Measurements from ENCODE around the gene ACACA. TPM values are rescaled to one million over a fixed set of nuclear protein-coding genes. Genes with fewer than 3 reads are reported as not detected.

The ACACA gene
- total and polyA plus RNA-seq, 2 donors from 2014 or later, result 13.8 to 34.9 TPM

- TF ChIP-seq CTCF (IDR thresholded peaks at IDR 0.05; ENCODE audit: borderline replicate concordance, extremely low read depth, insufficient read depth), result no peak
- Histone ChIP-seq H3K27ac (ENCODE audit: low read depth in 2 of 2, low read length in 2 of 2) (no peak overlapping the region), H3K4me1 (ENCODE audit: control insufficient read depth in 2 of 3, insufficient read depth in 2 of 3, low read depth in 1 of 3, low read length in 3 of 3) (no peaks in the 10 kb centered on the region), H3K4me3 (ENCODE audit: low read length in 3 of 3) (no peak overlapping the region), H3K36me3 (ENCODE audit: control insufficient read depth in 2 of 3, insufficient read depth in 3 of 3, low read length in 3 of 3) (no peaks in the 10 kb centered on the region), H3K27me3 (ENCODE audit: control insufficient read depth, insufficient read depth, low read length) (no peaks in the 10 kb centered on the region), H3K9me3 (ENCODE audit: control insufficient read depth in 2 of 3, insufficient read depth in 1 of 3, low read length in 3 of 3) (no peaks in the 10 kb centered on the region), H3K9ac (ENCODE audit: low read length in 3 of 3) (no peak overlapping the region)
- intact Hi-C loops (cut with DNase I), result no loop called here
- no peak for DNase-seq
- FAIRE-seq, result no peak
These were observed 91.0 kb downstream of the ACACA start for GRCh38 chr17:37315601-37316000.

GRCh38 chr17:37312137-37312923 is 94.3 kb downstream of the ACACA start:
- no peak overlapping the region for H3K27ac ChIP-seq (ENCODE audit: low read depth in 2 of 2, low read length in 2 of 2)
- H3K9me3 ChIP-seq (ENCODE audit: control insufficient read depth in 2 of 3, insufficient read depth in 1 of 3, low read length in 3 of 3), result no peaks in the 10 kb centered on the region
- no peaks in the 10 kb centered on the region for H3K27me3 ChIP-seq (ENCODE audit: control insufficient read depth, insufficient read depth, low read length)
- no peaks in the 10 kb centered on the region for H3K36me3 ChIP-seq (ENCODE audit: control insufficient read depth in 2 of 3, insufficient read depth in 3 of 3, low read length in 3 of 3)
- intact Hi-C loops (cut with DNase I), result no loop called here
- no peaks in the 10 kb centered on the region for H3K4me1 ChIP-seq (ENCODE audit: control insufficient read depth in 2 of 3, insufficient read depth in 2 of 3, low read depth in 1 of 3, low read length in 3 of 3)
- no peak overlapping the region for H3K9ac ChIP-seq (ENCODE audit: low read length in 3 of 3)
- TF ChIP-seq CTCF (IDR thresholded peaks at IDR 0.05; ENCODE audit: borderline replicate concordance, extremely low read depth, insufficient read depth), result no peak
- FAIRE-seq (no peak), DNase-seq (no peak)
- H3K4me3 ChIP-seq (ENCODE audit: low read length in 3 of 3), result no peak overlapping the region

GRCh38 chr17:37310940-37311339 is 95.7 kb downstream of the ACACA start:
- no peak overlapping the region for H3K4me3 ChIP-seq (ENCODE audit: low read length in 3 of 3)
- DNase-seq (no peak), FAIRE-seq (no peak)
- no peaks in the 10 kb centered on the region for H3K36me3 ChIP-seq (ENCODE audit: control insufficient read depth in 2 of 3, insufficient read depth in 3 of 3, low read length in 3 of 3)
- H3K9me3 ChIP-seq (ENCODE audit: control insufficient read depth in 2 of 3, insufficient read depth in 1 of 3, low read length in 3 of 3), result no peaks in the 10 kb centered on the region
- TF ChIP-seq CTCF (IDR thresholded peaks at IDR 0.05; ENCODE audit: borderline replicate concordance, extremely low read depth, insufficient read depth), result no peak
- H3K4me1 ChIP-seq (ENCODE audit: control insufficient read depth in 2 of 3, insufficient read depth in 2 of 3, low read depth in 1 of 3, low read length in 3 of 3), result no peaks in the 10 kb centered on the region
- no peaks in the 10 kb centered on the region for H3K27me3 ChIP-seq (ENCODE audit: control insufficient read depth, insufficient read depth, low read length)
- no peak overlapping the region for H3K9ac ChIP-seq (ENCODE audit: low read length in 3 of 3)
- H3K27ac ChIP-seq (ENCODE audit: low read depth in 2 of 2, low read length in 2 of 2), result no peak overlapping the region
- intact Hi-C loops (cut with DNase I), result no loop called here

All from kidney (tissue), 14 donors.